Neural cell (in vitro differentiated cells): Measurements from ENCODE around the gene ANKRD6. TPM values are rescaled to one million over a fixed set of nuclear protein-coding genes. Genes with fewer than 3 reads are reported as not detected.

ENCODE experiments used
- H2AFZ ChIP-seq: fragments of 200-600, 300-800 bp; sonication (generic), shearing (Covaris generic); 2 replicates; pipeline ENCODE4 v1.6.0; 2014; ENCODE audit warnings: low read depth, mild to moderate bottlenecking, antibody characterized with exemption, low read length, moderate library complexity
- H3F3A ChIP-seq: fragments of 200-600 bp; shearing (Covaris generic); 2 replicates; pipeline ENCODE4 v1.6.1; 2016; ENCODE audit warnings: mild to moderate bottlenecking, moderate library complexity, mixed read lengths, antibody characterized with exemption, low read length; ENCODE audit not compliant: insufficient read depth, poor library complexity, severe bottlenecking
- H3K27ac ChIP-seq: fragments of 200-600, 300-800 bp; sonication (generic), shearing (Covaris generic); 2 replicates; pipeline ENCODE4 v1.5.1; 2014; ENCODE audit warnings: mild to moderate bottlenecking, low read length, moderate library complexity
- H3K27me3 ChIP-seq: fragments of 300-800, 200-600 bp; sonication (generic), shearing (Covaris generic); 2 replicates; pipeline ENCODE4 v1.6.0; 2014; ENCODE audit warnings: mild to moderate bottlenecking, low read depth, low read length, moderate library complexity; ENCODE audit not compliant: insufficient read depth
- H3K36me3 ChIP-seq: fragments of 300-800, 200-600 bp; sonication (generic), shearing (Covaris generic); 2 replicates; pipeline ENCODE4 v1.5.1; 2014; ENCODE audit warnings: mild to moderate bottlenecking, antibody characterized with exemption, low read length, moderate library complexity; ENCODE audit not compliant: insufficient read depth
- H3K4me2 ChIP-seq: fragments of 300-800, 200-600 bp; sonication (generic), shearing (Covaris generic); 2 replicates; pipeline ENCODE4 v1.6.0; 2014; ENCODE audit warnings: mild to moderate bottlenecking, low read length
- H3K4me3 ChIP-seq: fragments of 300-800, 200-600 bp; sonication (generic), shearing (Covaris generic); 2 replicates; pipeline ENCODE4 v1.5.1; 2014; ENCODE audit warnings: mild to moderate bottlenecking, low read length, moderate library complexity
- H3K79me2 ChIP-seq: fragments of 200-600 bp; shearing (Covaris generic); replicated peaks from 2 replicates; pipeline ENCODE4 v1.6.0; 2014; ENCODE audit warnings: mild to moderate bottlenecking, low read length, moderate library complexity; ENCODE audit not compliant: insufficient read depth
- H3K9ac ChIP-seq: fragments of 300-800, 200-600 bp; sonication (generic), shearing (Covaris generic); 2 replicates; pipeline ENCODE4 v1.6.1; 2016; ENCODE audit warnings: mild to moderate bottlenecking, low read length, mixed read lengths
- H3K9me2 ChIP-seq: fragments of 200-600 bp; shearing (Covaris generic); 2 replicates; pipeline ENCODE4 v1.6.1; 2016; ENCODE audit warnings: mild to moderate bottlenecking, low read length, mixed read lengths; ENCODE audit not compliant: insufficient read depth
- H3K9me3 ChIP-seq: fragments of 200-600, 300-800 bp; sonication (generic), shearing (Covaris generic); 2 replicates; pipeline ENCODE4 v1.6.1; 2016; ENCODE audit warnings: mild to moderate bottlenecking, mixed run types, low read length, moderate library complexity, mixed read lengths
- H4K20me1 ChIP-seq: fragments of 200-600 bp; shearing (Covaris generic); 2 replicates; pipeline ENCODE4 v1.6.1; 2016; ENCODE audit warnings: mild to moderate bottlenecking, mixed run types; ENCODE audit not compliant: insufficient read depth
- EP300 ChIP-seq: fragments of 450-650 bp; conservative IDR thresholded peaks from 2 replicates; pipeline ENCODE4 v1.6.1; 2014; ENCODE audit warnings: antibody characterized with exemption, mild to moderate bottlenecking, moderate library complexity; ENCODE audit not compliant: poor library complexity, severe bottlenecking
- EZH2 ChIP-seq: fragments of 200-600, 300-800 bp; shearing (Covaris generic), sonication (generic); IDR thresholded peaks from 2 replicates; pipeline ENCODE4 v1.6.1; 2014; ENCODE audit warnings: antibody characterized with exemption, low read length, borderline replicate concordance, mild to moderate bottlenecking; ENCODE audit not compliant: insufficient read depth, poor library complexity, severe bottlenecking
- MXI1 ChIP-seq: fragments of 450-650 bp; conservative IDR thresholded peaks from 2 replicates; pipeline ENCODE4 v1.6.1; 2014; ENCODE audit warnings: antibody characterized with exemption, mild to moderate bottlenecking; ENCODE audit not compliant: poor library complexity, severe bottlenecking
- POLR2AphosphoS5 ChIP-seq: IDR thresholded peaks from 2 replicates; pipeline ENCODE4 v1.6.1; 2012
- RAD21 ChIP-seq: fragments of 450-650 bp; conservative IDR thresholded peaks from 2 replicates; pipeline ENCODE4 v1.6.1; 2014; ENCODE audit warnings: antibody characterized with exemption, mild to moderate bottlenecking, moderate library complexity
- SMC3 ChIP-seq: fragments of 450-650 bp; conservative IDR thresholded peaks from 2 replicates; pipeline ENCODE4 v1.6.1; 2014; ENCODE audit warnings: antibody characterized with exemption, mild to moderate bottlenecking, moderate library complexity; ENCODE audit not compliant: poor library complexity
- TAF1 ChIP-seq: IDR thresholded peaks from 2 replicates; pipeline ENCODE4 v1.6.1; 2012; ENCODE audit warnings: low read depth
- polyA plus RNA-seq: library from polyadenylated mRNA; depleted of rRNA; stranded (reverse); fragments of >200 nt; gene quantifications from 2 replicates; pipeline ENCODE4 v1.2.3, GENCODE V29; 2014
- TF ChIP-seq, protein P1 (sequence below): IDR thresholded peaks from 2 replicates; pipeline ENCODE4 v1.6.1; 2012; ENCODE audit warnings: borderline replicate concordance
- TF ChIP-seq, protein P2 (sequence below): fragments of 450-650 bp; IDR thresholded peaks from 2 replicates; pipeline ENCODE4 v1.5.1; 2014; ENCODE audit warnings: antibody characterized with exemption, mild to moderate bottlenecking, moderate library complexity; ENCODE audit not compliant: poor library complexity, severe bottlenecking

Gene ANKRD6
- polyA plus RNA-seq, 1 donor from 2014 or later, result 43.5 TPM

DNA sequence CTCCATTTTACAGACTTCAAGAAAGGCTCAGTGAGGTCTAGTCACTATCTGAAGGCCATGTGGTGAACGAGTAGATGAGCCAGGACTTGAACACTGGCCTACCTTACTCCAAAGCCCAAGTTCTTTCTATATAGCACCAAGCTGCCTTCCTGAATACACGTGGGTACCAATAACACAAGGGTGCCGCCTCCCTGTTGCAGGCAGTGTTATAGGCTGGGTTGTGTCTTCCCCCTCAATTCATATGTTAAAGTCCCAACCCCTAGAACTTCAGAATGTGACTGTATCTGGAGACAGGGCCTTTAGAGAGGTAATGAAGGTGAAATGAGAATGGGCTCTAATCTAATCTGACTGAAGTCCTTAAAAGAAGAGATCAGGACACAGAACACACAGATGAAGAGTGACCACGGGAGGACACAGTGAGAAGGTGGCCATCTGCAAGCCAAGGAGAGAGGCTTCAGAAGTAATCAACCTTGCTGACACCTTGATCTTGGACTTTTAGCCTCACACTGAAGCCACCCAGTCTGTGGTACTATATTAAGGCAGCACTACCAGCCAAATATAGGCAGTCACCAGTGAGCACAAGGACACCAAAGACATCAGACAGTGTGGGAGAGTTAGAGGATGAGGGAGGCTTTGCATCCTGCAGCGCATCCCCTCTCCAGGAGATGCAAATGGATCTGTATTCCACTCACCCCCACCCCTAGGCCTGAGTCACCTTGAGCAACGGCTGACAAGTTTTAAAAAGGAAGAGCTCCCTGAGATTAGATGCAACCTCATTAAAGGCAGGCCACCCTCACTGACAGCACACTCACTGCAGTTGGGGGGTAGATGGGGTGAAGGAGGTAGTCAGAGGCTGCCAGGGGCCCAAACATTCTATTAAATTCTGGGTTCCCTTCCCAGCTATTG, 246.5 kb downstream of the ANKRD6 start:
- Histone ChIP-seq H3K36me3 (peaks cover 9% of the 10 kb centered on the region), H3K9me2 (no peaks in the 10 kb centered on the region), H3K4me3 (no peak overlapping the region), H3K27ac (no peak overlapping the region), H3K27me3 (no peaks in the 10 kb centered on the region), H2AFZ (no peak overlapping the region), H4K20me1 (no peaks in the 10 kb centered on the region), H3K79me2 (no peaks in the 10 kb centered on the region), H3F3A (no peaks in the 10 kb centered on the region), H3K4me2 (no peak overlapping the region), H3K9ac (no peak overlapping the region), H3K9me3 (no peaks in the 10 kb centered on the region)
- no peak for TF ChIP-seq RAD21
- TF ChIP-seq EP300, result no peak
- no peak for TF ChIP-seq POLR2AphosphoS5
- TF ChIP-seq EZH2, result no peak
- no peak for TF ChIP-seq MXI1
- TF ChIP-seq, protein P1, sequence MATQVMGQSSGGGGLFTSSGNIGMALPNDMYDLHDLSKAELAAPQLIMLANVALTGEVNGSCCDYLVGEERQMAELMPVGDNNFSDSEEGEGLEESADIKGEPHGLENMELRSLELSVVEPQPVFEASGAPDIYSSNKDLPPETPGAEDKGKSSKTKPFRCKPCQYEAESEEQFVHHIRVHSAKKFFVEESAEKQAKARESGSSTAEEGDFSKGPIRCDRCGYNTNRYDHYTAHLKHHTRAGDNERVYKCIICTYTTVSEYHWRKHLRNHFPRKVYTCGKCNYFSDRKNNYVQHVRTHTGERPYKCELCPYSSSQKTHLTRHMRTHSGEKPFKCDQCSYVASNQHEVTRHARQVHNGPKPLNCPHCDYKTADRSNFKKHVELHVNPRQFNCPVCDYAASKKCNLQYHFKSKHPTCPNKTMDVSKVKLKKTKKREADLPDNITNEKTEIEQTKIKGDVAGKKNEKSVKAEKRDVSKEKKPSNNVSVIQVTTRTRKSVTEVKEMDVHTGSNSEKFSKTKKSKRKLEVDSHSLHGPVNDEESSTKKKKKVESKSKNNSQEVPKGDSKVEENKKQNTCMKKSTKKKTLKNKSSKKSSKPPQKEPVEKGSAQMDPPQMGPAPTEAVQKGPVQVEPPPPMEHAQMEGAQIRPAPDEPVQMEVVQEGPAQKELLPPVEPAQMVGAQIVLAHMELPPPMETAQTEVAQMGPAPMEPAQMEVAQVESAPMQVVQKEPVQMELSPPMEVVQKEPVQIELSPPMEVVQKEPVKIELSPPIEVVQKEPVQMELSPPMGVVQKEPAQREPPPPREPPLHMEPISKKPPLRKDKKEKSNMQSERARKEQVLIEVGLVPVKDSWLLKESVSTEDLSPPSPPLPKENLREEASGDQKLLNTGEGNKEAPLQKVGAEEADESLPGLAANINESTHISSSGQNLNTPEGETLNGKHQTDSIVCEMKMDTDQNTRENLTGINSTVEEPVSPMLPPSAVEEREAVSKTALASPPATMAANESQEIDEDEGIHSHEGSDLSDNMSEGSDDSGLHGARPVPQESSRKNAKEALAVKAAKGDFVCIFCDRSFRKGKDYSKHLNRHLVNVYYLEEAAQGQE, result no peak
- TF ChIP-seq TAF1, result no peak
- no peak for TF ChIP-seq SMC3
- TF ChIP-seq, protein P2, sequence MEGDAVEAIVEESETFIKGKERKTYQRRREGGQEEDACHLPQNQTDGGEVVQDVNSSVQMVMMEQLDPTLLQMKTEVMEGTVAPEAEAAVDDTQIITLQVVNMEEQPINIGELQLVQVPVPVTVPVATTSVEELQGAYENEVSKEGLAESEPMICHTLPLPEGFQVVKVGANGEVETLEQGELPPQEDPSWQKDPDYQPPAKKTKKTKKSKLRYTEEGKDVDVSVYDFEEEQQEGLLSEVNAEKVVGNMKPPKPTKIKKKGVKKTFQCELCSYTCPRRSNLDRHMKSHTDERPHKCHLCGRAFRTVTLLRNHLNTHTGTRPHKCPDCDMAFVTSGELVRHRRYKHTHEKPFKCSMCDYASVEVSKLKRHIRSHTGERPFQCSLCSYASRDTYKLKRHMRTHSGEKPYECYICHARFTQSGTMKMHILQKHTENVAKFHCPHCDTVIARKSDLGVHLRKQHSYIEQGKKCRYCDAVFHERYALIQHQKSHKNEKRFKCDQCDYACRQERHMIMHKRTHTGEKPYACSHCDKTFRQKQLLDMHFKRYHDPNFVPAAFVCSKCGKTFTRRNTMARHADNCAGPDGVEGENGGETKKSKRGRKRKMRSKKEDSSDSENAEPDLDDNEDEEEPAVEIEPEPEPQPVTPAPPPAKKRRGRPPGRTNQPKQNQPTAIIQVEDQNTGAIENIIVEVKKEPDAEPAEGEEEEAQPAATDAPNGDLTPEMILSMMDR, result no peak

DNA sequence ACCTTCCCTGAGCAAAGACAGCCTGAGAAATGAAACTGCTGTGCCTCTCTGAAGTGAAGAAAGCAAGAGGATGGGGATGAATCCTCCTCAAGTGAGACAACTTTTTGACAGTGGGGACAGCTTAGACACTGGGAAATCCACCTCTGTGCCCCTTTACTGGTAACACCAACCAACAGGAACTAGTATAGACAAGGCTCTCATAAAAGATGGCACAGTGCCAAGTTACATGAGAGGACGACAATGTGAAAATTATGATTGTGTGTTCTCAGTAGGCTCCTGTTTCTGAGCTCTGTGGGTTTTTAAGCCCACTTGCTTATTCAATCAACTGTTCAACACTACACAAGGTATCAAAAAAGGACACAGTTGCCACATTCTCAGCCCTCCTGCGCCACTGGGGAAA, 247.2 kb downstream of the ANKRD6 start:
- Histone ChIP-seq H3F3A (no peaks in the 10 kb centered on the region), H4K20me1 (no peaks in the 10 kb centered on the region), H3K9me3 (no peaks in the 10 kb centered on the region), H3K27ac (no peak overlapping the region), H3K4me3 (no peak overlapping the region), H3K9ac (no peak overlapping the region), H2AFZ (no peak overlapping the region), H3K9me2 (no peaks in the 10 kb centered on the region), H3K4me2 (no peak overlapping the region), H3K36me3 (peaks cover 9% of the 10 kb centered on the region), H3K27me3 (no peaks in the 10 kb centered on the region), H3K79me2 (no peaks in the 10 kb centered on the region)
- no peak for TF ChIP-seq EP300
- no peak for TF ChIP-seq RAD21
